ENCODE data around the gene GUK1. TPM values are rescaled to one million over a fixed set of nuclear protein-coding genes. Genes with fewer than 3 reads are reported as not detected.

Gene GUK1
- total and polyA plus RNA-seq, 2 of the 4 experiments (the other 2 are of a cell fraction), result 465 to 548 TPM

DNA sequence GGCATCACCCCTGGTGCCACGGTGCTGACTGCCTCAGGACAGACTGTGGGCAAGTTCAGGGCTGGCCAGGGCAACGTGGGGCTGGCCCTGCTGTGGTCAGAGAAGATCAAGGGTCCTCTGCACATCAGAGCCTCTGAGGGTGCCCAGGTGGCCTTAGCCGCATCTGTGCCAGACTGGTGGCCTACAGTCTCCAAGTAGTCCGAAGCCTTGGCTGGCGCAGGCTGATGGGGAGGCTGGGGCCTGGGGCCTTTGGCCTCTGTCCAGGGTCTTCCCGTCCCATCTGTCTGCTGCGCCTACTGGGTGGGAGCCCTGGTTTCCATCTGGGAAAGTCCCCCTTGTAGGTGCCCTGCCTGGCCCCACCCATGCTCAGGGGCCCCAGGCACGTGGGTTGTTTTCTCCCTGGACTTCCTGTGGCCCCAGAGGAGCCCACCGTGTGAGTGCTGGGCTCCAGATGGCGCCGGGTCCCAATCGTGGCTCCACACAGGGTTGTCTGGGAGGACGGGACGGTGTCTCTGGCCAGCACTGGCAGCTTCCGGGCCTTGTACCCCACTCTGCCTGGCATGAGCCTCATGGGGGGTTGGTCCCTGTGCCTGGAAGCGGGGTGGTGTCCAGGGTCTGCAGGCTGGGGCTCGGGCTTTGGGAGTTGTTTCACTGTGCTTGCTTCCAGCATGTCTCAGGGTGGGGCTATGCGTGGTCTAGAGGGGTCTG lies 35.4 kb downstream of the GUK1 start:
- DNase-seq (no peak), ATAC-seq (ENCODE audit: low read depth) (no peak)
- dilution Hi-C loops (cut with HindIII; ENCODE audit: low sequenced_read_pairs, unreplicated experiment) (no loop called here), in situ Hi-C loops (cut with MboI; ENCODE audit: low sequenced_read_pairs) (no loop called here), intact Hi-C loops (cut with micrococcal nuclease) (no loop called here)
- H2BK15ac ChIP-seq (ENCODE audit: low read depth, low read length), result no peak overlapping the region
- H3K36me3 ChIP-seq (ENCODE audit: control insufficient read depth, insufficient read depth, low read length), result 0 out of 2 replicates have a peak, but pooled peaks cover 4% of the 10 kb centered on the region
- no peak overlapping the region for H3K4me2 ChIP-seq (ENCODE audit: low read depth, low read length)
- H3K18ac ChIP-seq (ENCODE audit: low read depth, low read length), result no peak overlapping the region
- H3K4me1 ChIP-seq (ENCODE audit: control insufficient read depth, insufficient read depth, low read length), result peaks cover 11% of the 10 kb centered on the region
- no peak overlapping the region for H3K23ac ChIP-seq (ENCODE audit: low read depth, low read length)
- H2AFZ ChIP-seq (replicated peaks; ENCODE audit: low read length, poor library complexity), result no peak overlapping the region
- H3K27me3 ChIP-seq (ENCODE audit: control insufficient read depth, insufficient read depth, low read length), result no peaks in the 10 kb centered on the region
- no peak overlapping the region for H3K27ac ChIP-seq (ENCODE audit: insufficient read depth, low read length)
- no peak overlapping the region for H3K56ac ChIP-seq (ENCODE audit: extremely low read depth, insufficient read depth, low read length)
- no peak overlapping the region for H4K8ac ChIP-seq (ENCODE audit: low read depth in 2 of 2, low read length in 2 of 2)
- no peak overlapping the region for H4K5ac ChIP-seq (ENCODE audit: low read depth, low read length)
- peaks cover 11% of the 10 kb centered on the region for H4K20me1 ChIP-seq (ENCODE audit: insufficient read depth, low read length)
- no peak overlapping the region for H2AK5ac ChIP-seq (ENCODE audit: low read depth, low read length)
- H2BK120ac ChIP-seq (ENCODE audit: low read depth, low read length), result no peak overlapping the region
- ChIA-PET POLR2A (ENCODE audit: unreplicated experiment) (no interaction called here), CTCF (no interaction called here)
- H3K14ac ChIP-seq (replicated peaks; ENCODE audit: low read depth, low read length), result no peak overlapping the region
- TF ChIP-seq RAD21 (IDR thresholded peaks at IDR 0.05; ENCODE audit: low read length), result no peak
- TF ChIP-seq RFX5 (IDR thresholded peaks at IDR 0.05; ENCODE audit: low read depth, low read length), result no peak
- TF ChIP-seq CHD1 (IDR thresholded peaks at IDR 0.05; ENCODE audit: low read depth, low read length), result no peak
- no peak for TF ChIP-seq NFE2L2 (IDR thresholded peaks at IDR 0.05; ENCODE audit: low read depth, low read length)
- TF ChIP-seq CEBPB (IDR thresholded peaks at IDR 0.05; ENCODE audit: low read depth, low read length), result no peak
- TF ChIP-seq RCOR1 (IDR thresholded peaks at IDR 0.05; ENCODE audit: insufficient replicate concordance, low read length), result no peak
- TF ChIP-seq, protein P1, sequence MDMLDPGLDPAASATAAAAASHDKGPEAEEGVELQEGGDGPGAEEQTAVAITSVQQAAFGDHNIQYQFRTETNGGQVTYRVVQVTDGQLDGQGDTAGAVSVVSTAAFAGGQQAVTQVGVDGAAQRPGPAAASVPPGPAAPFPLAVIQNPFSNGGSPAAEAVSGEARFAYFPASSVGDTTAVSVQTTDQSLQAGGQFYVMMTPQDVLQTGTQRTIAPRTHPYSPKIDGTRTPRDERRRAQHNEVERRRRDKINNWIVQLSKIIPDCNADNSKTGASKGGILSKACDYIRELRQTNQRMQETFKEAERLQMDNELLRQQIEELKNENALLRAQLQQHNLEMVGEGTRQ (IDR thresholded peaks at IDR 0.05; ENCODE audit: low read depth, low read length), result no peak
- TF ChIP-seq MXI1 (IDR thresholded peaks at IDR 0.05; ENCODE audit: borderline replicate concordance, low read depth, low read length), result no peak
- no peak for TF ChIP-seq MAFK (IDR thresholded peaks at IDR 0.05; ENCODE audit: low read depth, low read length)
- no peak for TF ChIP-seq MAZ (IDR thresholded peaks at IDR 0.05; ENCODE audit: borderline replicate concordance, low read depth, low read length)
- no peak for TF ChIP-seq BHLHE40 (IDR thresholded peaks at IDR 0.05; ENCODE audit: low read depth, low read length)
- no peak for TF ChIP-seq SMC3 (IDR thresholded peaks at IDR 0.05; ENCODE audit: low read depth, low read length)
- TF ChIP-seq, protein P2, sequence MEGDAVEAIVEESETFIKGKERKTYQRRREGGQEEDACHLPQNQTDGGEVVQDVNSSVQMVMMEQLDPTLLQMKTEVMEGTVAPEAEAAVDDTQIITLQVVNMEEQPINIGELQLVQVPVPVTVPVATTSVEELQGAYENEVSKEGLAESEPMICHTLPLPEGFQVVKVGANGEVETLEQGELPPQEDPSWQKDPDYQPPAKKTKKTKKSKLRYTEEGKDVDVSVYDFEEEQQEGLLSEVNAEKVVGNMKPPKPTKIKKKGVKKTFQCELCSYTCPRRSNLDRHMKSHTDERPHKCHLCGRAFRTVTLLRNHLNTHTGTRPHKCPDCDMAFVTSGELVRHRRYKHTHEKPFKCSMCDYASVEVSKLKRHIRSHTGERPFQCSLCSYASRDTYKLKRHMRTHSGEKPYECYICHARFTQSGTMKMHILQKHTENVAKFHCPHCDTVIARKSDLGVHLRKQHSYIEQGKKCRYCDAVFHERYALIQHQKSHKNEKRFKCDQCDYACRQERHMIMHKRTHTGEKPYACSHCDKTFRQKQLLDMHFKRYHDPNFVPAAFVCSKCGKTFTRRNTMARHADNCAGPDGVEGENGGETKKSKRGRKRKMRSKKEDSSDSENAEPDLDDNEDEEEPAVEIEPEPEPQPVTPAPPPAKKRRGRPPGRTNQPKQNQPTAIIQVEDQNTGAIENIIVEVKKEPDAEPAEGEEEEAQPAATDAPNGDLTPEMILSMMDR (conservative IDR thresholded peaks at IDR 0.05; ENCODE audit: low read depth, low read length), result no peak
- no peak for TF ChIP-seq POLR2A (IDR thresholded peaks at IDR 0.05; ENCODE audit: low read depth, low read length)
- TF ChIP-seq FOS (IDR thresholded peaks at IDR 0.05; ENCODE audit: low read depth, low read length), result no peak
- H3K9me3 ChIP-seq (ENCODE audit: control insufficient read depth, insufficient read depth, low read length), result no peaks in the 10 kb centered on the region; the same call in 1 of the 2 replicates
- H3K79me1 ChIP-seq (ENCODE audit: low read depth in 1 of 2, low read length in 2 of 2), result peaks cover 6 to 48% of the 10 kb centered on the region in 2 experiments
- H3K4me3 ChIP-seq (ENCODE audit: insufficient read depth, low read depth, low read length), result no peak overlapping the region
- H4K91ac ChIP-seq (ENCODE audit: insufficient read depth, low read depth, low read length), result no peak overlapping the region
- H2BK20ac ChIP-seq (ENCODE audit: low read depth, low read length), result no peak overlapping the region
- no peak overlapping the region for H2BK5ac ChIP-seq (ENCODE audit: low read depth, low read length, poor library complexity, severe bottlenecking)
- BruUV-seq (replicated peaks), result no TSS peak
- WGBS, 2 experiments (ENCODE audit: extremely low coverage in 2 of 2, insufficient read length in 1 of 2), result 95% methylated on average over 8 of the region's 18 CpGs; no CpG with 5 or more reads in 1 of the 2 experiments
- no peak overlapping the region for H3K9ac ChIP-seq (ENCODE audit: low read depth, low read length)
- peak overlapping the region; percentile 72 for H2AK9ac ChIP-seq (replicated peaks; ENCODE audit: low read depth, low read length, poor library complexity)
- H3K4ac ChIP-seq (ENCODE audit: low read depth, low read length), result no peak overlapping the region
- peaks cover 10% of the 10 kb centered on the region for H3K9me1 ChIP-seq (ENCODE audit: insufficient read depth, low read length)
